Stromal cell of bone marrow (primary cell): ENCODE results near the gene LRRC73.
"Not testable (repeated sequence)": the region's sequence is repeated elsewhere in the genome, so short reads cannot be mapped to it uniquely, and the experiment has no call there.

Source experiments
- DNase-seq: peaks from one replicate; pipeline ENCODE4 v3.0.0-alpha.2; 2012; ENCODE audit warnings: low read depth

The LRRC73 gene

GRCh38 chr6:43510827-43511163, 649 bp upstream of the LRRC73 start:
- DNase-seq = no peak

- DNase-seq = no peak
Measured at GRCh38 chr6:43509142-43509983, 783 bp downstream of the LRRC73 start.

GRCh38 chr6:43508481-43509141, 1.5 kb downstream of the LRRC73 start:
- no peak for DNase-seq

- DNase-seq = peak; percentile 60
Measured at GRCh38 chr6:43506667-43507471, 3.3 kb downstream of the LRRC73 start.

- DNase-seq = no peak
Measured at GRCh38 chr6:43506171-43506570, 4.0 kb downstream of the LRRC73 start.

GRCh38 chr6:43505718-43506117, 4.4 kb downstream of the LRRC73 start:
- DNase-seq = no peak

- no peak for DNase-seq
Measured at GRCh38 chr6:43504756-43505593, 5.2 kb downstream of the LRRC73 start.

GRCh38 chr6:43503443-43503842, 6.7 kb downstream of the LRRC73 start:
- no peak for DNase-seq

- no peak for DNase-seq
Measured at GRCh38 chr6:43502666-43503065, 7.5 kb downstream of the LRRC73 start.

GRCh38 chr6:43500921-43501320, 9.2 kb downstream of the LRRC73 start:
- DNase-seq = no peak

GRCh38 chr6:43499028-43499815, 10.9 kb downstream of the LRRC73 start:
- DNase-seq = no peak

GRCh38 chr6:43498291-43498690, 11.9 kb downstream of the LRRC73 start:
- not testable (repeated sequence) for DNase-seq

GRCh38 chr6:43497689-43498088, 12.5 kb downstream of the LRRC73 start:
- no peak for DNase-seq

- no peak for DNase-seq
Measured at GRCh38 chr6:43497129-43497396, 13.1 kb downstream of the LRRC73 start.

GRCh38 chr6:43496370-43497128, 13.6 kb downstream of the LRRC73 start:
- no peak for DNase-seq

- no peak for DNase-seq
Measured at GRCh38 chr6:43495409-43495941, 14.7 kb downstream of the LRRC73 start.

- DNase-seq = no peak
Measured at GRCh38 chr6:43494766-43495165, 15.4 kb downstream of the LRRC73 start.

GRCh38 chr6:43494321-43494720, 15.8 kb downstream of the LRRC73 start:
- DNase-seq = no peak

GRCh38 chr6:43493833-43494232, 16.3 kb downstream of the LRRC73 start:
- no peak for DNase-seq

- no peak for DNase-seq
Measured at GRCh38 chr6:43493230-43493629, 16.9 kb downstream of the LRRC73 start.
